MG63 (cell line): ENCODE data around the gene UXS1. TPM values are rescaled to one million over a fixed set of nuclear protein-coding genes. Genes with fewer than 3 reads are reported as not detected.

Experiments used
- DNase-seq: peaks from one replicate; pipeline ENCODE4 v3.0.0-alpha.2; 2020
- H3K27me3 ChIP-seq: fragments of 250-450 bp; sonication (Bioruptor Pico); 2 replicates; pipeline ENCODE4 v1.5.1; 2020; ENCODE audit warnings: mild to moderate bottlenecking, moderate library complexity
- H3K36me3 ChIP-seq: fragments of 250-450 bp; sonication (Bioruptor Pico); 2 replicates; pipeline ENCODE4 v1.5.1; 2020; ENCODE audit warnings: mild to moderate bottlenecking, moderate library complexity
- H3K4me3 ChIP-seq: fragments of 250-450 bp; sonication (Bioruptor Pico); 2 replicates; pipeline ENCODE4 v1.5.1; 2020; ENCODE audit warnings: mild to moderate bottlenecking, moderate library complexity
- H3K9me3 ChIP-seq: fragments of 250-450 bp; sonication (Bioruptor Pico); 2 replicates; pipeline ENCODE4 v1.5.1; 2020; ENCODE audit warnings: mild to moderate bottlenecking, moderate library complexity
- total RNA-seq: library from RNA; depleted of rRNA; stranded (reverse); fragments of >200 nt; shearing (Covaris generic); gene quantifications from 2 replicates; pipeline ENCODE4 v1.2.3, GENCODE V29; 2014; ENCODE audit warnings: low replicate concordance

UXS1 gene
- total RNA-seq, 1 experiment from 2014 or later: 18.9 TPM

DNA sequence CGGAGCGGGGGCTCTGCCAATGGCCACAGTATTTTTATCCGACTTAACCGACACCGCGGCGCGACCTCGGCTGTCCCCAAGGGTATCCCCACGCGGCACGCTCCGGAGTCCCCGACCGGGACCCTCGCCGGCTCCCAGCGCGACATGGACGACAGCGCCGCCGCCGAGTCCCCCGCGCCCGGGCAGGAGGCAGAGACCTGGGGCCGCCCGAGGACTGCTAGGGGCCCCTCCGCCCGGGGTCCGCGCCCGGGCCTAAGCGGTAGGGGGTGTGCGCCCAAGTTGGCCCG lies 468 bp downstream of the UXS1 start:
- no peaks in the 10 kb centered on the region for H3K36me3 ChIP-seq
- no peak for DNase-seq
- no peaks in the 10 kb centered on the region for H3K9me3 ChIP-seq
- H3K27me3 ChIP-seq: no peaks in the 10 kb centered on the region
- H3K4me3 ChIP-seq: peak overlapping the region; percentile 92

- H3K9me3 ChIP-seq: no peaks in the 10 kb centered on the region
- H3K36me3 ChIP-seq: no peaks in the 10 kb centered on the region
- H3K4me3 ChIP-seq: peak overlapping the region; percentile 92
- H3K27me3 ChIP-seq: no peaks in the 10 kb centered on the region
- DNase-seq: peak; percentile 49
Observed at GRCh38 chr2:106192752-106193689, 1.1 kb downstream of the UXS1 start.

GRCh38 chr2:106191511-106192016 lies 2.5 kb downstream of the UXS1 start:
- no peaks in the 10 kb centered on the region for H3K27me3 ChIP-seq
- H3K9me3 ChIP-seq: no peaks in the 10 kb centered on the region
- no peaks in the 10 kb centered on the region for H3K36me3 ChIP-seq
- no peak for DNase-seq
- no peak overlapping the region for H3K4me3 ChIP-seq

GRCh38 chr2:106189764-106190468 lies 4.2 kb downstream of the UXS1 start:
- Histone ChIP-seq H3K4me3 (no peak overlapping the region), H3K9me3 (no peaks in the 10 kb centered on the region), H3K36me3 (no peaks in the 10 kb centered on the region), H3K27me3 (no peaks in the 10 kb centered on the region)
- DNase-seq: no peak

GRCh38 chr2:106189325-106189724 lies 4.8 kb downstream of the UXS1 start:
- no peaks in the 10 kb centered on the region for H3K27me3 ChIP-seq
- DNase-seq: no peak
- no peaks in the 10 kb centered on the region for H3K36me3 ChIP-seq
- H3K9me3 ChIP-seq: no peaks in the 10 kb centered on the region
- H3K4me3 ChIP-seq: no peak overlapping the region

- no peak overlapping the region for H3K4me3 ChIP-seq
- DNase-seq: no peak
- no peaks in the 10 kb centered on the region for H3K36me3 ChIP-seq
- no peaks in the 10 kb centered on the region for H3K27me3 ChIP-seq
- no peaks in the 10 kb centered on the region for H3K9me3 ChIP-seq
Observed at GRCh38 chr2:106187273-106187891, 6.7 kb downstream of the UXS1 start.

DNA sequence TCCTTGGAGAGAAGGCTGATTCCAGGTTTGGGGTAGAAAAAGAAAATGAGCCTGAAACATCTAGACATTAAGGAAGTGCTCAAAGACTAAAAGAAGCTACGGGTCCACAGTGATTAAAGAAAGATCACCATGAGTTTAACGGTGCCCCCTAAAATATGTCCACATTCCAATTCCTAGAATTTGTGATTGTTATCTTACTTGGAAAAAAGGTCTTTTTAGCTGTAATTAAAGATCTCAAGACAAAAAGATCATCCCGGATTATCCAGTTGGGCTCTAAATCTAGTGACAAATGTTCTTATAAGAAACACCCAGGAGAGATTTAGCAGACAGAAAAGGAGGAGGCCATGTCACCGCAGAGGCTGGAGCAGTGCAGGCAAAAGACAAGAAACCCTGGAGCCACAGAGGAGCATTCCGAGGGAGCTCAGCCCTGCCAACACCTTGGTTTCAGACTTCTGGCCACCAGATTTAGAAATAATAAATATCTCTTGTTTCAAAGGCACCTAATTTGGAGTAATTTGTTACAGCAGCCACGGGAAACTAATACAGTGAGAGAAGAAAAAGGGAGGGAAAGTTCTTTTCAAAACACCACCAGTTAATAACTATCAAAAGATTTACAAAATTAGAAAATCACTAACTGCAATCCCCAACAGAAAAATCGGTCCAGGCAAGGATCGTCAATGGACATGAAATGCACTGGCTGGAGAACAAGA lies 8.5 kb downstream of the UXS1 start:
- Histone ChIP-seq H3K36me3 (no peaks in the 10 kb centered on the region), H3K9me3 (no peaks in the 10 kb centered on the region), H3K27me3 (no peaks in the 10 kb centered on the region), H3K4me3 (no peak overlapping the region)
- DNase-seq: no peak

GRCh38 chr2:106184857-106185256 lies 9.2 kb downstream of the UXS1 start:
- H3K27me3 ChIP-seq: no peaks in the 10 kb centered on the region
- H3K36me3 ChIP-seq: no peaks in the 10 kb centered on the region
- H3K4me3 ChIP-seq: no peak overlapping the region

GRCh38 chr2:106184394-106184793 lies 9.7 kb downstream of the UXS1 start:
- no peaks in the 10 kb centered on the region for H3K9me3 ChIP-seq
- H3K4me3 ChIP-seq: no peak overlapping the region
- H3K27me3 ChIP-seq: no peaks in the 10 kb centered on the region
- no peak for DNase-seq
- H3K36me3 ChIP-seq: no peaks in the 10 kb centered on the region

More at GRCh38 chr2:106184857-106185256, 9.2 kb downstream of the UXS1 start:
- H3K9me3 ChIP-seq: no peaks in the 10 kb centered on the region
- no peak for DNase-seq

- Histone ChIP-seq H3K9me3 (no peaks in the 10 kb centered on the region), H3K27me3 (no peaks in the 10 kb centered on the region), H3K36me3 (no peaks in the 10 kb centered on the region), H3K4me3 (no peak overlapping the region)
- no peak for DNase-seq
Observed at GRCh38 chr2:106183101-106183696, 10.9 kb downstream of the UXS1 start.

- H3K9me3 ChIP-seq: no peaks in the 10 kb centered on the region
- no peak overlapping the region for H3K4me3 ChIP-seq
- H3K27me3 ChIP-seq: no peaks in the 10 kb centered on the region
- DNase-seq: no peak
- H3K36me3 ChIP-seq: no peaks in the 10 kb centered on the region
Observed at GRCh38 chr2:106181064-106181463, 13.0 kb downstream of the UXS1 start.

GRCh38 chr2:106180602-106181001 lies 13.5 kb downstream of the UXS1 start:
- DNase-seq: no peak
- no peaks in the 10 kb centered on the region for H3K27me3 ChIP-seq
- H3K9me3 ChIP-seq: no peaks in the 10 kb centered on the region
- H3K36me3 ChIP-seq: no peaks in the 10 kb centered on the region
- no peak overlapping the region for H3K4me3 ChIP-seq

DNA sequence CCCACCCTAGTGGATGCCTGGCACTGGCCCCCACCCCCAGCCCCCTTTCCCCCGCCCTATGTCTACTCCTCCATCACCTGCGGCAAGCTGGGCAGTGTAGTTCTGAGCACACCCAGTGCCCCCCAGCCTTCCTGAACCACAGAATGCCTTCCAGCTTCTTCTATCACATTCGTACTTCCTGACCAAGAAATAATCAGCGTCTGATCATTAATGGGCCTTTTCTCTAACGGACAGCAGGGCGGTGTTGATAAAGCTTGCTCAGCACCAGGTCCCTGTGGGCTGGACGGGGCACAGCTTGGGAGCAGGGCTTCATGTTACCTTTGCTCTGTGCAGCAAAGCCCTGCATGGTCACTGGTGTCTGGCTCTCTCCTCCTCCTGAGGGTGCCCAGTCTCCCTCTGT lies 15.4 kb downstream of the UXS1 start:
- H3K4me3 ChIP-seq: no peak overlapping the region
- H3K27me3 ChIP-seq: no peaks in the 10 kb centered on the region
- H3K9me3 ChIP-seq: no peaks in the 10 kb centered on the region
- H3K36me3 ChIP-seq: no peaks in the 10 kb centered on the region
- DNase-seq: no peak

DNA sequence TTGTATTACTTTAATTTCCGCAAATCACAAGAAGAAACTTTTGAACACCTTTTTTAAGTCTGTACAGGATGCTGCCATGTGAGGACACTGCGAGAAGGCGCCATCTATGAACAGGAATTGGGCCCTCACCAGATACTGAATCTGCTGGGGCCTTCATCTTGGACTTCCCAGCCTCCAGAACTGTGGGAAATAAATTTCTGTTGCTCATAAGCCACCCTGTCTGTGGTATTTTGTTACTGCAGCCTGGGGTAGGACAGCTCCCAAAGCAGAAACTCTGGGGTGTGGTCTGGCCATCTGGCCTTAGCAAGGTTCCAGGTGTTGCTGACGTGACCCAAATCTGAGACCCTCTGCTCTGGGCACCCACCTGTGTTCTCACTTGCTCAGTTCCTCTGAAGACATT lies 16.5 kb downstream of the UXS1 start:
- Histone ChIP-seq H3K9me3 (no peaks in the 10 kb centered on the region), H3K4me3 (no peak overlapping the region), H3K36me3 (no peaks in the 10 kb centered on the region), H3K27me3 (no peaks in the 10 kb centered on the region)
- no peak for DNase-seq

GRCh38 chr2:106176446-106177099 lies 17.5 kb downstream of the UXS1 start:
- Histone ChIP-seq H3K27me3 (no peaks in the 10 kb centered on the region), H3K36me3 (no peaks in the 10 kb centered on the region), H3K9me3 (no peaks in the 10 kb centered on the region), H3K4me3 (no peak overlapping the region)
- no peak for DNase-seq
